Mesenchymal stem cell (in vitro differentiated cells and primary cell): Measurements from ENCODE around the gene EXOC4.

Experiments
- DNase-seq: peaks from one replicate; pipeline ENCODE4 v3.0.0-alpha.2; 2013
- H2AFZ ChIP-seq: one replicate; pipeline ENCODE4 v1.6.1; 2013; ENCODE audit warnings: low read depth, mild to moderate bottlenecking, control low read depth, inconsistent platforms, low read length, moderate library complexity
- H2AK5ac ChIP-seq: 2 replicates; pipeline ENCODE4 v1.6.1; 2013; ENCODE audit warnings: low read length, moderate library complexity, mild to moderate bottlenecking, inconsistent platforms; ENCODE audit not compliant: severe bottlenecking
- H2BK120ac ChIP-seq: one replicate; pipeline ENCODE4 v1.6.1; 2013; ENCODE audit warnings: low read depth, mild to moderate bottlenecking, inconsistent platforms, low read length, moderate library complexity
- H2BK12ac ChIP-seq, 2 experiments: one replicate each; pipeline ENCODE4 v1.6.1; 2013; ENCODE audit warnings: inconsistent platforms in 2 of 2, low read length in 2 of 2, mild to moderate bottlenecking in 2 of 2, moderate library complexity in 2 of 2, control low read depth in 1 of 2
- H2BK15ac ChIP-seq: one replicate; pipeline ENCODE4 v1.6.1; 2013; ENCODE audit warnings: mild to moderate bottlenecking, low read depth, inconsistent platforms; ENCODE audit not compliant: poor library complexity, severe bottlenecking
- H2BK5ac ChIP-seq: 2 replicates; pipeline ENCODE4 v1.6.1; 2013; ENCODE audit warnings: low read depth, mild to moderate bottlenecking, low read length, control low read depth, inconsistent platforms; ENCODE audit not compliant: poor library complexity, severe bottlenecking
- H3K14ac ChIP-seq, 2 experiments: one replicate each; pipeline ENCODE4 v1.6.1; 2013; ENCODE audit warnings: inconsistent platforms in 2 of 2, low read length in 2 of 2, control low read depth in 1 of 2, mild to moderate bottlenecking in 1 of 2, moderate library complexity in 1 of 2
- H3K18ac ChIP-seq, 2 experiments: one replicate each; pipeline ENCODE4 v1.6.1; 2013; ENCODE audit warnings: inconsistent platforms in 2 of 2, low read length in 2 of 2, control low read depth in 1 of 2, low read depth in 1 of 2, mild to moderate bottlenecking in 1 of 2
- H3K23ac ChIP-seq, 2 experiments: one replicate each; pipeline ENCODE4 v1.6.1; 2013; ENCODE audit warnings: inconsistent platforms in 2 of 2, low read length in 2 of 2, mild to moderate bottlenecking in 2 of 2, moderate library complexity in 2 of 2, control low read depth in 1 of 2
- H3K27ac ChIP-seq: 2 replicates; pipeline ENCODE4 v1.5.1; 2013; ENCODE audit warnings: mild to moderate bottlenecking, moderate library complexity, low read length, control low read depth, inconsistent platforms; ENCODE audit not compliant: poor library complexity, severe bottlenecking
- H3K27me3 ChIP-seq, 2 experiments: 2 replicates each; pipeline versions ENCODE4 v1.6.1 to v1.7.0; 2013; ENCODE audit warnings: low read length in 2 of 2, mild to moderate bottlenecking in 2 of 2, moderate library complexity in 2 of 2, control low read depth in 1 of 2, inconsistent platforms in 1 of 2; ENCODE audit not compliant: control insufficient read depth in 1 of 2, insufficient read depth in 1 of 2
- H3K36me3 ChIP-seq, 2 experiments: 2 replicates each; pipeline versions ENCODE4 v1.6.1 to v1.7.0; 2013; ENCODE audit warnings: low read length in 2 of 2, control low read depth in 1 of 2, inconsistent platforms in 1 of 2, low read depth in 1 of 2, mild to moderate bottlenecking in 1 of 2; ENCODE audit not compliant: insufficient read depth in 2 of 2, control insufficient read depth in 1 of 2
- H3K4ac ChIP-seq, 2 experiments: one replicate each; pipeline ENCODE4 v1.6.1; 2013; ENCODE audit warnings: inconsistent platforms in 2 of 2, low read length in 2 of 2, mild to moderate bottlenecking in 2 of 2, moderate library complexity in 2 of 2, control low read depth in 1 of 2, low read depth in 1 of 2
- H3K4me1 ChIP-seq: 2 replicates; pipeline ENCODE4 v1.6.1; 2013; ENCODE audit warnings: low read depth, low read length, control low read depth; ENCODE audit not compliant: control insufficient read depth, insufficient read depth
- H3K4me2 ChIP-seq: 2 replicates; pipeline ENCODE4 v1.6.1; 2013; ENCODE audit warnings: low read length, mild to moderate bottlenecking, inconsistent platforms; ENCODE audit not compliant: poor library complexity, severe bottlenecking
- H3K4me3 ChIP-seq, 2 experiments: 2 replicates each; pipeline versions ENCODE4 v1.5.1 to v1.7.0; 2013; ENCODE audit warnings: low read length in 2 of 2, mild to moderate bottlenecking in 2 of 2, control low read depth in 1 of 2, low read depth in 1 of 2; ENCODE audit not compliant: insufficient read depth in 1 of 2
- H3K79me1 ChIP-seq: replicated peaks from 2 replicates; pipeline ENCODE4 v1.6.1; 2013; ENCODE audit warnings: mild to moderate bottlenecking, control low read depth, low read length, inconsistent platforms; ENCODE audit not compliant: poor library complexity, severe bottlenecking
- H3K9ac ChIP-seq: 2 replicates; pipeline ENCODE4 v1.7.0; 2013; ENCODE audit warnings: mild to moderate bottlenecking, low read length, moderate library complexity
- H3K9me3 ChIP-seq: 2 replicates; pipeline ENCODE4 v1.7.0; 2013; ENCODE audit warnings: mild to moderate bottlenecking, low read length; ENCODE audit not compliant: control insufficient read depth
- H4K8ac ChIP-seq: one replicate; pipeline ENCODE4 v1.6.1; 2013; ENCODE audit warnings: inconsistent platforms, mild to moderate bottlenecking, low read length, moderate library complexity
- H4K91ac ChIP-seq: one replicate; pipeline ENCODE4 v1.6.1; 2013; ENCODE audit warnings: mild to moderate bottlenecking, low read length, inconsistent platforms
- WGBS: methylation state at CpG from one replicate; pipeline ENCODE4 v1.1.7; 2013; ENCODE audit warnings: mixed read lengths; 5-methylcytosine and 5-hydroxymethylcytosine counted together

Gene EXOC4

DNA sequence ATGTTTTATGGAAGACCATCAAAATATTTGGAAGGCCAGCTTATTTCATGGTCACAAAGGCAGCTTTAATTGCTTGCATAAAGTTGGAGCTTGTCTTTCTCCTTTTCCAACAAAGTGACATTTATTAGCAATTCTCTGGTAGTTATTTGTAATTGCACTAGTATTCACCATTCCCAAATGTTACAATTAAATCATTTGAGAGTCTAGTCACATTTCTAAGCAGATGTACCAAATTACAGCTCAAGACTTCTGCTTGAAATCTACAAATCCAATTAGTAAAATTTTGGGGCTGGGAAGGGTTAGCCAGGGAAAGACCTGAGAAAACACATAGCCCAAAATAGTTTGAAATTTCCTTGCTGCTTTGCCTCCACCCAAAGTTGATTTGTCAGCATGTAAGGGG, 498.2 kb downstream of the EXOC4 start:
- H3K79me1 ChIP-seq, result peaks cover 2% of the 10 kb centered on the region
- no peak overlapping the region for H2BK12ac ChIP-seq
- DNase-seq, result no peak

GRCh38 chr7:133753513-133753912, 500.6 kb downstream of the EXOC4 start:
- Histone ChIP-seq H2AK5ac (no peak overlapping the region), H3K27me3 (no peaks in the 10 kb centered on the region), H3K79me1 (no peaks in the 10 kb centered on the region), H3K27ac (no peak overlapping the region), H2AFZ (no peak overlapping the region), H3K18ac (no peak overlapping the region), H3K4ac (no peak overlapping the region), H2BK12ac (no peak overlapping the region), H4K8ac (no peak overlapping the region), H2BK15ac (no peak overlapping the region), H3K9ac (no peak overlapping the region), H3K4me2 (no peak overlapping the region), H3K9me3 (no peaks in the 10 kb centered on the region), H3K14ac (no peak overlapping the region), H3K4me3 (no peak overlapping the region), H4K91ac (no peak overlapping the region), H3K4me1 (peaks cover 2% of the 10 kb centered on the region), H2BK120ac (no peak overlapping the region), H3K36me3 (no peaks in the 10 kb centered on the region), H2BK5ac (no peak overlapping the region), H3K23ac (no peak overlapping the region)
- no peak for DNase-seq
- 95% methylated on average over 5 of the region's 5 CpGs for WGBS

More for the DNA sequence above, 498.2 kb downstream of the EXOC4 start:
- Histone ChIP-seq H3K4me2 (no peak overlapping the region), H2AK5ac (no peak overlapping the region), H3K27ac (no peak overlapping the region), H2AFZ (no peak overlapping the region), H2BK5ac (no peak overlapping the region), H4K8ac (no peak overlapping the region), H2BK120ac (no peak overlapping the region), H3K9me3 (no peaks in the 10 kb centered on the region), H3K18ac (no peak overlapping the region), H3K9ac (no peak overlapping the region), H4K91ac (no peak overlapping the region), H3K14ac (no peak overlapping the region), H3K36me3 (no peaks in the 10 kb centered on the region), H3K4me3 (no peak overlapping the region), H3K27me3 (no peaks in the 10 kb centered on the region), H3K4ac (no peak overlapping the region), H3K4me1 (peaks cover 2% of the 10 kb centered on the region), H2BK15ac (no peak overlapping the region), H3K23ac (no peak overlapping the region)

DNA sequence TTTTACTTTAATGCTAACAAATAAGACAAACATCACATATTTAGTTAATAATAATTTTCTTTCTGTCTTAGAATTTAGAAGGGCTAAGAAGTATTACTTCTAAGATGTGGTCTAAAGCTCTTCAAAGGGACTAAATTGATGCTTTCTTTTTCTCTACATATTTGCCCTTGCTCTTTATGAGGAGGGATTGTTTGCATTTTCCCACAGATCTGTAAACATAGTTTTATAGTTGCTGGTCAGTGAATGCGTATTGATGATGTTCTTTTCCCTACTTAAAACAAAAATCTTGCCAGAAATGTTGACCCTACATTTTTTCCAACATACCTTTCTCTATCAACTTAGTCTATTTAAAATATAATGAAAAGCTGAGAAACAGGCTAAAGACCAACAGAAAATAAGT, 501.8 kb downstream of the EXOC4 start:
- Histone ChIP-seq H3K14ac (no peak overlapping the region), H3K27me3 (no peaks in the 10 kb centered on the region), H3K4me2 (no peak overlapping the region), H3K79me1 (no peaks in the 10 kb centered on the region), H2AFZ (no peak overlapping the region), H2BK5ac (no peak overlapping the region), H3K4me1 (peaks cover 2% of the 10 kb centered on the region), H2BK12ac (no peak overlapping the region), H2BK15ac (no peak overlapping the region), H3K18ac (no peak overlapping the region), H3K27ac (no peak overlapping the region), H4K8ac (no peak overlapping the region), H3K36me3 (no peaks in the 10 kb centered on the region), H3K9me3 (no peaks in the 10 kb centered on the region), H3K4me3 (no peak overlapping the region), H4K91ac (no peak overlapping the region), H3K4ac (no peak overlapping the region), H2BK120ac (no peak overlapping the region), H3K9ac (no peak overlapping the region), H3K23ac (no peak overlapping the region), H2AK5ac (no peak overlapping the region)
- WGBS, result no CpG with 5 or more reads among the region's 1 CpG
- DNase-seq, result peak; percentile 47

- Histone ChIP-seq H3K4me3 (no peak overlapping the region), H3K79me1 (no peaks in the 10 kb centered on the region), H3K36me3 (no peaks in the 10 kb centered on the region), H2AFZ (no peak overlapping the region), H4K8ac (no peak overlapping the region), H3K4ac (no peak overlapping the region), H4K91ac (no peak overlapping the region), H3K18ac (no peak overlapping the region), H2BK15ac (no peak overlapping the region), H3K23ac (no peak overlapping the region), H3K4me2 (no peak overlapping the region), H3K9ac (no peak overlapping the region), H3K4me1 (peaks cover 2% of the 10 kb centered on the region), H2BK5ac (no peak overlapping the region), H2BK12ac (no peak overlapping the region), H3K14ac (no peak overlapping the region), H2BK120ac (no peak overlapping the region), H3K9me3 (no peaks in the 10 kb centered on the region), H3K27me3 (no peaks in the 10 kb centered on the region), H2AK5ac (no peak overlapping the region), H3K27ac (no peak overlapping the region)
- DNase-seq, result no peak
Measured at GRCh38 chr7:133755901-133756300, 503.0 kb downstream of the EXOC4 start.
